Measurements from ENCODE around the gene COX6A1. TPM values are rescaled to one million over a fixed set of nuclear protein-coding genes. Genes with fewer than 3 reads are reported as not detected.

The COX6A1 gene
- polyA plus RNA-seq, 1 experiment: 362 TPM

- Histone ChIP-seq H3K27me3 (ENCODE audit: control insufficient read depth, insufficient read depth, low read length) (no peaks in the 10 kb centered on the region), H3K4me3 (ENCODE audit: low read depth, low read length) (no peak overlapping the region), H3K36me3 (ENCODE audit: control insufficient read depth, insufficient read depth, low read length) (no peaks in the 10 kb centered on the region)
- POLR2A ChIA-PET: no interaction called here
- TF ChIP-seq CTCF (IDR thresholded peaks at IDR 0.05; ENCODE audit: insufficient read depth, low read depth, low read length): no peak
- CTCF ChIA-PET: no interaction called here
- no peak for DNase-seq (ENCODE audit: low read depth)
Observed at GRCh38 chr12:120472521-120472920, 34.6 kb downstream of the COX6A1 start.

GRCh38 chr12:120473807-120474615, 36.1 kb downstream of the COX6A1 start:
- Histone ChIP-seq H3K27me3 (ENCODE audit: control insufficient read depth, insufficient read depth, low read length) (no peaks in the 10 kb centered on the region), H3K36me3 (ENCODE audit: control insufficient read depth, insufficient read depth, low read length) (no peaks in the 10 kb centered on the region), H3K4me3 (ENCODE audit: low read depth, low read length) (no peak overlapping the region)
- TF ChIP-seq CTCF (IDR thresholded peaks at IDR 0.05; ENCODE audit: insufficient read depth, low read depth, low read length): no peak
- POLR2A ChIA-PET: interaction anchor here (1.1 kb wide), 1 partner anchor 64 kb away, joined by 4 read pairs; no protein-coding TSS in a partner anchor
- CTCF ChIA-PET: interaction anchor here (0.7 to 1.9 kb wide), 4 partner anchors 8 to 52 kb away, joined by 3 to 6 read pairs (median 3); no protein-coding TSS in a partner anchor
- no peak for DNase-seq (ENCODE audit: low read depth)

GRCh38 chr12:120474616-120474960, 36.7 kb downstream of the COX6A1 start:
- H3K27me3 ChIP-seq (ENCODE audit: control insufficient read depth, insufficient read depth, low read length): no peaks in the 10 kb centered on the region
- H3K36me3 ChIP-seq (ENCODE audit: control insufficient read depth, insufficient read depth, low read length): no peaks in the 10 kb centered on the region
- POLR2A ChIA-PET: interaction anchor here (1.1 kb wide), 1 partner anchor 64 kb away, joined by 4 read pairs; no protein-coding TSS in a partner anchor
- H3K4me3 ChIP-seq (ENCODE audit: low read depth, low read length): no peak overlapping the region
- peak; percentile 26 for DNase-seq (ENCODE audit: low read depth)
- CTCF ChIA-PET: interaction anchor here (0.7 to 2.2 kb wide), 5 partner anchors 8 to 52 kb away, joined by 3 to 6 read pairs (median 3); no protein-coding TSS in a partner anchor
- TF ChIP-seq CTCF (IDR thresholded peaks at IDR 0.05; ENCODE audit: insufficient read depth, low read depth, low read length): no peak

- TF ChIP-seq CTCF (IDR thresholded peaks at IDR 0.05; ENCODE audit: insufficient read depth, low read depth, low read length): no peak
- H3K36me3 ChIP-seq (ENCODE audit: control insufficient read depth, insufficient read depth, low read length): no peaks in the 10 kb centered on the region
- DNase-seq (ENCODE audit: low read depth): no peak
- no peak overlapping the region for H3K4me3 ChIP-seq (ENCODE audit: low read depth, low read length)
- H3K27me3 ChIP-seq (ENCODE audit: control insufficient read depth, insufficient read depth, low read length): no peaks in the 10 kb centered on the region
- CTCF ChIA-PET: interaction anchor here (0.6 to 2.2 kb wide), 5 partner anchors 9 to 28 kb away, joined by 3 to 6 read pairs (median 3); no protein-coding TSS in a partner anchor
- POLR2A ChIA-PET: interaction anchor here (0.6 kb wide), 1 partner anchor 275 kb away, joined by 3 read pairs; the partner anchor contains the start of gene RPLP0
Observed at GRCh38 chr12:120475643-120476042, 37.7 kb downstream of the COX6A1 start.

GRCh38 chr12:120479458-120479857, 41.5 kb downstream of the COX6A1 start:
- Histone ChIP-seq H3K27me3 (ENCODE audit: control insufficient read depth, insufficient read depth, low read length) (no peaks in the 10 kb centered on the region), H3K36me3 (ENCODE audit: control insufficient read depth, insufficient read depth, low read length) (0 out of 2 replicates have a peak, but pooled peaks cover 1% of the 10 kb centered on the region), H3K4me3 (ENCODE audit: low read depth, low read length) (no peak overlapping the region)
- ChIA-PET CTCF (no interaction called here), POLR2A (no interaction called here)
- DNase-seq (ENCODE audit: low read depth): no peak
- TF ChIP-seq CTCF (IDR thresholded peaks at IDR 0.05; ENCODE audit: insufficient read depth, low read depth, low read length): no peak

Measured in BJ (cell line).